Testis (tissue), 3 donors: Measurements from ENCODE around the gene ICOS. TPM values are rescaled to one million over a fixed set of nuclear protein-coding genes. Genes with fewer than 3 reads are reported as not detected.

ENCODE experiments used
- DNase-seq: peaks from one replicate; pipeline ENCODE4 v3.0.0-alpha.2; 2019
- H3K27ac ChIP-seq, 2 donors: fragments of 200-600 bp; sonication (generic); one replicate each; pipeline ENCODE4 v1.5.1; 2019
- H3K27me3 ChIP-seq: fragments of 200-600 bp; sonication (generic); one replicate; pipeline ENCODE4 v1.5.1; 2019
- H3K36me3 ChIP-seq: fragments of 200-600 bp; sonication (generic); one replicate; pipeline ENCODE4 v1.5.1; 2017; ENCODE audit warnings: low read depth; ENCODE audit errors: missing control alignments
- H3K4me1 ChIP-seq: fragments of 200-600 bp; sonication (generic); one replicate; pipeline ENCODE4 v1.5.1; 2019
- H3K4me3 ChIP-seq, 2 donors: fragments of 200-600 bp; sonication (generic); one replicate each; pipeline ENCODE4 v1.5.1; 2017 to 2019
- H3K9me3 ChIP-seq: fragments of 200-600 bp; sonication (generic); one replicate; pipeline ENCODE4 v1.5.1; 2017
- CTCF ChIP-seq, 3 experiments: fragments of 450-650 bp in 2 of 3; fragments of 200-600 bp in 1 of 3; sonication (generic) in 1 of 3; IDR thresholded peaks; one replicate each; pipeline ENCODE4 v1.5.1; 2016 to 2019; ENCODE audit warnings: antibody characterized with exemption in 3 of 3, mild to moderate bottlenecking in 2 of 3, moderate library complexity in 1 of 3
- POLR2A ChIP-seq: fragments of 450-650 bp; IDR thresholded peaks from one replicate; pipeline ENCODE4 v1.6.1; 2017; ENCODE audit warnings: antibody characterized with exemption, mild to moderate bottlenecking, moderate library complexity
- WGBS, 2 donors: methylation state at CpG; one replicate each; pipeline ENCODE4 v1.1.5; 2018; 5-methylcytosine and 5-hydroxymethylcytosine counted together
- intact Hi-C: fragments of 100-400 bp; cut with DNase I; formaldehyde crosslinking; loops from one replicate; pipeline ENCODE4 v1.15.1; 2023; ENCODE audit warnings: low total_unique reads
- polyA plus RNA-seq: library from polyadenylated mRNA; stranded (reverse); fragments of 350-450 nt; fragmentation: Illumina TruSeq; extraction: RNeasy Lipid Tissue Mini Kit (QIAGEN cat#74804); gene quantifications from one replicate; pipeline ENCODE4 v1.2.3, GENCODE V29; 2014; ENCODE audit warnings: low read depth, low replicate concordance; ENCODE audit not compliant: insufficient read depth
- total RNA-seq, 2 donors: library from RNA; depleted of rRNA; stranded (reverse); fragments of >200 nt; gene quantifications; one replicate each; pipeline ENCODE4 v1.2.3, GENCODE V29; 2016

The ICOS gene
- total and polyA plus RNA-seq, 3 donors from 2014 or later = 0.16 to 0.91 (median 0.62) TPM

- no peaks in the 10 kb centered on the region for H3K36me3 ChIP-seq
- no peaks in the 10 kb centered on the region for H3K27me3 ChIP-seq
- 86 to 90% methylated on average over 3 of the region's 3 CpGs for WGBS, 2 donors
- H3K9me3 ChIP-seq = no peaks in the 10 kb centered on the region
- H3K4me1 ChIP-seq = no peaks in the 10 kb centered on the region
- no peak overlapping the region for H3K27ac ChIP-seq
- no peak overlapping the region for H3K4me3 ChIP-seq
- intact Hi-C loops = no loop called here
- no peak for TF ChIP-seq CTCF (IDR thresholded peaks at IDR 0.05)
- no peak for TF ChIP-seq POLR2A
- no peak for DNase-seq
These were observed 69.6 kb downstream of the ICOS start for GRCh38 chr2:204005940-204006721.

- TF ChIP-seq CTCF (IDR thresholded peaks at IDR 0.05) = no peak
- TF ChIP-seq POLR2A = no peak
- H3K36me3 ChIP-seq = no peaks in the 10 kb centered on the region
- no peaks in the 10 kb centered on the region for H3K4me1 ChIP-seq
- H3K27me3 ChIP-seq = no peaks in the 10 kb centered on the region
- no peak overlapping the region for H3K27ac ChIP-seq
- H3K9me3 ChIP-seq = no peaks in the 10 kb centered on the region
- WGBS, 2 donors = 74 to 85% methylated on average over 6 of the region's 6 CpGs
- intact Hi-C loops = no loop called here
- DNase-seq = no peak
- H3K4me3 ChIP-seq = no peak overlapping the region
These were observed 71.8 kb downstream of the ICOS start for GRCh38 chr2:204008352-204008751.

- H3K4me1 ChIP-seq = no peaks in the 10 kb centered on the region
- DNase-seq = no peak
- intact Hi-C loops = no loop called here
- H3K27ac ChIP-seq = no peak overlapping the region
- WGBS, 2 donors = 77 to 93% methylated on average over 4 of the region's 4 CpGs
- TF ChIP-seq CTCF (IDR thresholded peaks at IDR 0.05) = no peak
- no peak for TF ChIP-seq POLR2A
- no peaks in the 10 kb centered on the region for H3K9me3 ChIP-seq
- no peaks in the 10 kb centered on the region for H3K36me3 ChIP-seq
- H3K27me3 ChIP-seq = no peaks in the 10 kb centered on the region
- H3K4me3 ChIP-seq = no peak overlapping the region
These were observed 74.3 kb downstream of the ICOS start for GRCh38 chr2:204010628-204011560.

Other genes with a start within 250 kb of the ICOS start
- under 1 TPM; 0.24 to 0.43 TPM for gene CD28, start 230.1 kb upstream of the ICOS start, total RNA-seq
- gene CD28, start 230.1 kb upstream of the ICOS start, polyA plus RNA-seq = 0.91 TPM
- gene CTLA4, start 69.0 kb upstream of the ICOS start, total RNA-seq = 1 to 10 TPM in 1 of 2 donors, under 1 TPM in 1; 0.87 to 2.7 TPM
- gene CTLA4, start 69.0 kb upstream of the ICOS start, polyA plus RNA-seq = 1.2 TPM